Brain microvascular endothelial cell (primary cell): ENCODE results near the gene KCNG3.

ENCODE experiments used
- DNase-seq: peaks from one replicate; pipeline ENCODE4 v3.0.0-alpha.2; 2020
- H3K27ac ChIP-seq: fragments of 250-450 bp; sonication (Bioruptor Pico); 2 replicates; pipeline ENCODE4 v1.5.1; 2020; ENCODE audit warnings: mild to moderate bottlenecking, moderate library complexity
- H3K27me3 ChIP-seq: fragments of 250-450 bp; sonication (Bioruptor Pico); replicated peaks from 2 replicates; pipeline ENCODE4 v1.5.1; 2020; ENCODE audit warnings: mild to moderate bottlenecking
- H3K36me3 ChIP-seq: fragments of 250-450 bp; sonication (Bioruptor Pico); replicated peaks from 2 replicates; pipeline ENCODE4 v1.5.1; 2020; ENCODE audit warnings: mild to moderate bottlenecking
- H3K4me3 ChIP-seq: 2 replicates; pipeline ENCODE4 v1.5.1; 2011; ENCODE audit warnings: low read depth, mild to moderate bottlenecking, control low read depth, low read length, moderate library complexity
- CTCF ChIP-seq: IDR thresholded peaks from 2 replicates; pipeline ENCODE4 v1.5.1; 2011; ENCODE audit warnings: low read depth, mild to moderate bottlenecking, moderate library complexity, low read length, control low read depth, inconsistent platforms; ENCODE audit errors: missing control alignments
- in situ Hi-C: cut with HindIII; loops from 2 replicates; pipeline ENCODE4 v1.10.0; 2017; ENCODE audit warnings: low sequenced_read_pairs, low pct_ligation_motif_present

The KCNG3 gene

DNA sequence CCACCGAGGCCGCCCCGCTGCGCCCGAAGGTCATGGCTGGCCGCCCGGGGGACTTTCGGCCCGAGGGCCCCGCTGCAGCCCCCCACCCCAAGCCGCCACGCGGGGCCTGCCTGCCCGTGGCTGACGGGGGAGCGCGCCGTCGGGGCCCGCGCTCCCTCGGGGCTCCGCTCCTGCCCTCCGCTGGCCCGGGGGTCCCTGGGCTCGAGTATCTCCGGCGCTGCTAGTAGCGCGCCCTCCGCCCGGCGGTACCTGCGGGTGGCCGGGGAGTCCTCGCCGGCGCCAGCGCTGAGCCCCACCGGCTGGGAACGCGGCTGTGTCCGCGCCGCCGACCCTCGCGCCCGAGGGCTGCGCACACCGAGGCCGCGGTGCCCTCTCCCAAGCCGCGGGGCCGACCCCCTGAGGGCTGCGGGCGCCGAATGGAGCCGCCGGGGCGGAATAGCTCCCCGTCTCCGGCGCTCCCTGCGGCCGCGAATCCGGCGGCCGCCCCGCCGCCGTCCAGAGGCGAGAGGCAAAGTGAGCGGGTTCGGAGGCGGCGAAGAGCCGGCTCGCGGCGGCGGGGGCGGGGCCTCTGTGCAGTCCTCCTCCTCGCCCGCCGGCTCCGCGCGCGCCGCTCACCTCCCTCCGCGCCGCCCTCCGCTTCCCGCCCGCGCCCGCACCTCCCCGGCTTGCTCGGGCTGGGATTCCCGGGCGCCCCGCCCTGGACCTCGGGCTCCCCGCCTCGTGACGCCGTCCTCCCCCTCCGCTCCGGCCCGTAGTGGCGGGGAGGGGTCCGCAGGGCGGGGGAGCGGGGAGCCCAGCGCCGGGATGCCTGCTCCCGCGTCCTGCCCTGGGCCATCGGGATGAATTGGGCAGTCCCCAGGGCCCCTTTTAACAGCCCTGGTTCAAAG lies at the start of gene KCNG3:
TSS of gene KCNG3 (minus strand) at position 515 of the 887 bp plus-strand sequence. CDS start at position 34, 481 bp downstream.
- in situ Hi-C loops: no loop called here
- no peak for TF ChIP-seq CTCF
- Histone ChIP-seq H3K36me3 (no peaks in the 10 kb centered on the region), H3K27ac (no peak within 1 kb of the TSS), H3K4me3 (peak within 1 kb of the TSS; percentile 56), H3K27me3 (peaks cover 19% of the 10 kb centered on the region)
- DNase-seq: no peak

DNA sequence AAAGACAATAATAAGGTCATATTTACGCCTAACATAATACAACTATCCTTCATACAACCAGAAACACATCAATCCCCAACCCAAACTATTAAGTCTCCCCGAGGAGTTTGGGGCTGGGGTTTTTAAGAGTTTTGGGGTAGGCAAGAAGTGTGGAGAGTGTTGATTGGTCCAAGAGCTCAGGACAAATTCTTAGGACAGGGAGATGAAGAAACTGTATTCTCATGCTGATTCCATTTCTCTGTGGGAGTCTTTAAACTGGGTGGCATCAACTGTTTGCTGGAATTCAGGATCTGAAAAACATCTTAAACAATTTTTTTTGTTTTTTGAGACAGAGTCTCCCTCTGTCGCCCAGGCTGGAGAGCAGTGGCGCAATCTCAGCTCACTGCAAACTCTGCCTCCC lies 49.1 kb upstream of the KCNG3 start:
- Histone ChIP-seq H3K4me3 (no peak overlapping the region), H3K36me3 (no peaks in the 10 kb centered on the region), H3K27ac (no peak overlapping the region), H3K27me3 (no peaks in the 10 kb centered on the region)
- TF ChIP-seq CTCF: no peak
- in situ Hi-C loops: no loop called here
- DNase-seq: no peak

DNA sequence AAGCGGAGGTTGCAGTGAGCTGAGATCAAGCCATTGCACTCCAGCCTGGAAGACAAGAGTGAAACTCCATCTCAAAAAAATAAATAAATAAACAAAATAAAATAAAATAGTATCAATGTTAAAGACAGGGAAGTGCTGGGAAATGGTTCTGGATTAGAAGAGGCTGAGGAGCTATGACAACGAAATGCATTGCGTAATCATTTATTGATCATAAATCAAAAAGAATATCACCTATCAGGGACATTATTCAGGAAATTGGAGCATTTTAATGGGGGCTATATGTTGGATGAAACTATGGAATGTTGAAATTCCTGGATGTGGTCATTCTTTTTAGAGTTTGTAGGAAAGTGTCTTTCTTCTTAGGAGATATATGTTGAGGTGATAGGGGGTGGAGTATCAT lies 43.7 kb upstream of the KCNG3 start:
- Histone ChIP-seq H3K27me3 (no peaks in the 10 kb centered on the region), H3K27ac (no peak overlapping the region)
- in situ Hi-C loops: no loop called here

GRCh38 chr2:42532397-42532796 lies 38.6 kb upstream of the KCNG3 start:
- in situ Hi-C loops: no loop called here
- Histone ChIP-seq H3K4me3 (no peak overlapping the region), H3K27ac (no peak overlapping the region), H3K27me3 (no peaks in the 10 kb centered on the region), H3K36me3 (no peaks in the 10 kb centered on the region)
- no peak for DNase-seq
- TF ChIP-seq CTCF: no peak

More for the DNA sequence above, 43.7 kb upstream of the KCNG3 start:
- Histone ChIP-seq H3K4me3 (no peak overlapping the region), H3K36me3 (no peaks in the 10 kb centered on the region)
- TF ChIP-seq CTCF: no peak
- DNase-seq: no peak

DNA sequence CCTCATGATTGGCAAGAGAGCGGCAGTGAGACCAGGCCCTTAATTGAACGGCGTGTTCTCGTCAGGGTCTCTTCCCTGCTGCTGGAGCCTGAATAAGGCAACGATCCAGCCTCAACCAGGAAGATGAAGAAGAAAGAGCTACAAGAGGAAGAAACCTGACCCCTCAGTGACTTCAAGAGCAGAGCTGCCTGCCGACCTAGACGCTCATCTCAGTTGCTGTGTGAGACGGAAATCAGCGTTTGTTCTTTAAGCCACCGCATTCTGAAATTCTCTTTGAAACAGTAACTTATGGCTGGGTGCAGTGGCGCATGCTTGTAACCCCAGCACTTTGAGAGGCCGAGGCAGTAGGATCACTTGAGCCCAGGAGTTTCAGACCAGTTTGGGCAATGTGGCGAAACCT lies 29.6 kb upstream of the KCNG3 start:
- in situ Hi-C loops: no loop called here
- DNase-seq: no peak
- no peak overlapping the region for H3K4me3 ChIP-seq
- no peaks in the 10 kb centered on the region for H3K36me3 ChIP-seq
- TF ChIP-seq CTCF: no peak
- H3K27me3 ChIP-seq: no peaks in the 10 kb centered on the region
- no peak overlapping the region for H3K27ac ChIP-seq
